Right lobe of liver (tissue), 4 donors: Measurements from ENCODE around the gene USP9X.

Source experiments
- CTCF ChIP-seq, 4 donors: fragments of 200-600 bp in 3 of 4; fragments of 450-650 bp in 1 of 4; IDR thresholded peaks; one replicate each; pipeline versions ENCODE4 v1.5.1 to v1.8.0; 2016 to 2022; ENCODE audit warnings: antibody characterized with exemption in 4 of 4, mild to moderate bottlenecking in 2 of 4
- POLR2A ChIP-seq: fragments of 450-650 bp; IDR thresholded peaks from one replicate; pipeline ENCODE4 v1.6.1; 2017; ENCODE audit warnings: antibody characterized with exemption, mild to moderate bottlenecking
- donor health status: DM: no; HTN: no; CAD: no.
- donor health status: DM: no; HTN: no; CAD: no.
- donor health status: DM: no; HTN: yes; CAD: no.

- TF ChIP-seq CTCF (IDR thresholded peaks at IDR 0.05) (no peak), POLR2A (no peak)
These were observed 68.7 kb downstream of the USP9X start for GRCh38 chrX:41153957-41154356.
